ENCODE measurements around the gene YLPM1.
"Not testable (repeated sequence)": the region's sequence is repeated elsewhere in the genome, so short reads cannot be mapped to it uniquely, and the experiment has no call there.

Gene YLPM1, protein sequence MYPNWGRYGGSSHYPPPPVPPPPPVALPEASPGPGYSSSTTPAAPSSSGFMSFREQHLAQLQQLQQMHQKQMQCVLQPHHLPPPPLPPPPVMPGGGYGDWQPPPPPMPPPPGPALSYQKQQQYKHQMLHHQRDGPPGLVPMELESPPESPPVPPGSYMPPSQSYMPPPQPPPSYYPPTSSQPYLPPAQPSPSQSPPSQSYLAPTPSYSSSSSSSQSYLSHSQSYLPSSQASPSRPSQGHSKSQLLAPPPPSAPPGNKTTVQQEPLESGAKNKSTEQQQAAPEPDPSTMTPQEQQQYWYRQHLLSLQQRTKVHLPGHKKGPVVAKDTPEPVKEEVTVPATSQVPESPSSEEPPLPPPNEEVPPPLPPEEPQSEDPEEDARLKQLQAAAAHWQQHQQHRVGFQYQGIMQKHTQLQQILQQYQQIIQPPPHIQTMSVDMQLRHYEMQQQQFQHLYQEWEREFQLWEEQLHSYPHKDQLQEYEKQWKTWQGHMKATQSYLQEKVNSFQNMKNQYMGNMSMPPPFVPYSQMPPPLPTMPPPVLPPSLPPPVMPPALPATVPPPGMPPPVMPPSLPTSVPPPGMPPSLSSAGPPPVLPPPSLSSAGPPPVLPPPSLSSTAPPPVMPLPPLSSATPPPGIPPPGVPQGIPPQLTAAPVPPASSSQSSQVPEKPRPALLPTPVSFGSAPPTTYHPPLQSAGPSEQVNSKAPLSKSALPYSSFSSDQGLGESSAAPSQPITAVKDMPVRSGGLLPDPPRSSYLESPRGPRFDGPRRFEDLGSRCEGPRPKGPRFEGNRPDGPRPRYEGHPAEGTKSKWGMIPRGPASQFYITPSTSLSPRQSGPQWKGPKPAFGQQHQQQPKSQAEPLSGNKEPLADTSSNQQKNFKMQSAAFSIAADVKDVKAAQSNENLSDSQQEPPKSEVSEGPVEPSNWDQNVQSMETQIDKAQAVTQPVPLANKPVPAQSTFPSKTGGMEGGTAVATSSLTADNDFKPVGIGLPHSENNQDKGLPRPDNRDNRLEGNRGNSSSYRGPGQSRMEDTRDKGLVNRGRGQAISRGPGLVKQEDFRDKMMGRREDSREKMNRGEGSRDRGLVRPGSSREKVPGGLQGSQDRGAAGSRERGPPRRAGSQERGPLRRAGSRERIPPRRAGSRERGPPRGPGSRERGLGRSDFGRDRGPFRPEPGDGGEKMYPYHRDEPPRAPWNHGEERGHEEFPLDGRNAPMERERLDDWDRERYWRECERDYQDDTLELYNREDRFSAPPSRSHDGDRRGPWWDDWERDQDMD (N-terminal part only)

DNA sequence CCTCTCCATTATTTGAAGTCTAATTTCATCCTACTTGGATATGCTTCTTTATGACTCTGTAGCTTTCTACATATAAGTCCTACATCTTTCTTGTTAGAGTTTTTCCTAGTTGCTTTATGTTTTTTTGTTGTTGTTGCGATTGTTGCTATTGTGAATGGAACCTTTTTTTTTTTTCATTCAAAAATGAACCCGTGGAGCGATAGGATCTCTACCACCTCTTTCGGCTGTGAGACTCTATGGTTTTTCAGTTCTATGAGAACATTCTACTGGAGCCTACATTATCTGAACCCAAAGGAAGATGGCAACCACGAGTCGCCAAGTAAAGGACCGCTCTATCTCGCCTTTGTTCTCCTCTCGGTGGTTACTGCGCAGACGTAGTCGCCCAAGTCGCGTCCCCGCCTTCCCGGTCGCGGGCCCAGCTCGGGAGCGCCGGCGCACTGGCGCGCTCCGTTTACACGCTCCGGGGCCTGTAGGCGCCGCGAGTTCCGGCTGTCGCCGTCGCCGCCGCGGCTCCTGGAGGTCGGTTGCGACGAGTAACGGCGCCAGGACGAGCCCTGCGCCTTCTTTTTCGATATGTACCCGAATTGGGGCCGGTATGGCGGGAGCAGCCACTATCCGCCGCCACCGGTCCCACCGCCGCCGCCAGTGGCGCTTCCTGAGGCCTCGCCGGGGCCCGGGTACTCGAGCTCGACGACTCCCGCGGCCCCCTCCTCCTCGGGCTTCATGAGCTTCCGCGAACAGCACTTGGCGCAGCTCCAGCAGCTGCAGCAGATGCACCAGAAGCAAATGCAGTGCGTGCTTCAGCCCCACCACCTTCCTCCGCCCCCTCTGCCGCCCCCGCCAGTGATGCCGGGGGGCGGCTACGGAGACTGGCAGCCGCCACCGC lies at the start of gene YLPM1:
Gene YLPM1, plus strand, starts transcription at position 400 of the 886 bp plus-strand sequence. Its CDS starts 174 bp downstream, at position 574.
- peak; percentile 94 to 97 for DNase-seq

DNA sequence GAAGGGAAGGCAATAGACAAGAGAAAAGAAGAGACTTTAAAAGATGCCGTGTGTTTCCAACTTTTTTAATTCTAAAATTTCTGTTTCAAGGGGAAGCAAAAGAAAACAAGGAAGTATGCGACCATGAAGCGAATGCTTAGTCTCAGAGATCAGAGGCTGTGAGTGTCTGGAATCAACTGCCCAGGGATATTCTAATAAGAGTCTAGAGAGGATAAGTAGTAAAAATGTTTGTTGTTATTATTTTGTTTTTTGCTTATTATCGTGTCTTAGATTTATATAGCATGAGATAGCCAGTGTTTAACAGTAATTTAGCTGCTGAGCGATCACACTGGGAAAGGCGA lies 49.8 kb upstream of the YLPM1 start:
- DNase-seq = no peak

DNA sequence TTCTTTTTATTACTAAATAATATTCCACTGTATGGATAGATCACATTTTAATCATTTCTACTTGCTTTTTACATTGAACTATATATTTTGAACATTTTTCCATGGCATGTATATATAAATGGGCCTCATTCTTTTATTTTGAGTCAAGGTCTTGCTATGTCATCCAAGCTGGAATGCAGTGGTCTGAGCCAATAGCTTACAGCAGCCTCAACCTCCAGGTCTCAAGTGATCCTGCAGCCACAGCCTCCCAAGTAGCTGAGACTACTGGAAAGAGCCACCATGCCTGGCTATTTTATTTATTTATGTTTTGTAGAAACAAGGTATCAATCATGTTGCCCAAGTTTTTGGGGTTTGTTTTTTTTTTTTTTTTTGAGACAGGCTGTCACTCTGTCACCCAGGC lies 42.6 kb upstream of the YLPM1 start:
- no peak for DNase-seq

DNA sequence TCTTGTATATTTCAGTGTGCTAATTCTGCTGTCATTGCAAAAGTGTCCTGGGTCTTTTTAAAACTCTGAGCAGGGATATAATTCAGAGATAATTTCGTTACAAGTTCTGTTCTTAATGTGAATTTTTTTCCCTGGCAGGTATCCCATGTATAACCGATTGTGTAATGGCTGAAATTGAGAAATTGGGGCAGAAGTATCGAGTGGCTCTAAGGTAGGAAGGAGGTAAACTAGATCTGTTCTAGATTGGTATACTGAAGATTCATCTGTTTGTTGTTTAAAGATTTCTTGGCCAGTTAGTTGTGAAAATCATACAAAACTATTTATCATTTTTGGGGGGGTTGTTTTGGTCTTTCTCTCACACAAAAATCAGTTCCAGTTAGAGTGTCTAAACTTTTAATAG lies 40.0 kb upstream of the YLPM1 start:
- DNase-seq = no peak

DNA sequence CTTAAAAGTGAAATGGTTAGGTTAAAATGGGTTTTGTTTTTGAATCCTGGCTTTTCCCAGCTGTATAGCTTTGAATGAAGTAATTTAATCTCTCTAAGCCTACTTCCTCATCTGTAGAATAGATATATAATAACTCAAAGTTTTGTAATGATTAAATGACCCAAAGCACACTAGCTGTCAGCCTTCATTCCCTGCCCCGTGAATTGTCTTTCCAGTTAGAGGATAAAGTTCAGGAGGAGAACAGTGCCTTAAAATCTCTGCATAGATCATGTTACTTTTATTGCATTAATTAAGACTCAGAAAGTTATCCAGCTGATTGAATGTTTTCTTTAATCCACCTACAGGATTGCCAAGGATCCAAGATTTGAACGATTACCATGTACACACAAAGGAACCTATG lies 30.7 kb upstream of the YLPM1 start:
- DNase-seq = no peak

DNA sequence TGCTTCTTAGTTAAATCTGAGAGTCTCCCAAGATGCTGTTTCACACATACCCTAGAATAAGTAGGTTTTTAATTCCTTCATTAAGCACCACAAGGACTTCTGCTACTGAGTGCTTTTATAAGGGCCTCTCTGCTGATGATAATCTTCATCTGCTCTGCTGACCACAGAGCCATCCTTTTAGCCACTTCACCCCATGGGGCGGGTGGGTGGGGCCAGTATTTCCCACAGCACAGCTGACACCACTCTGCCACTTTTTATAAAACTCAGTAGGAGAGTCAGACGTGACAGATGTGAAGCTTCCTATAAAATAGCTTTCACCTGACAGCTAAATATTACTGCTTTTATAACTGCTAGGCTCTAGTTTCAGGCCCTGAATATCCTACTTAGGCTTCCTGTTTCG lies 29.9 kb upstream of the YLPM1 start:
- no peak for DNase-seq

DNA sequence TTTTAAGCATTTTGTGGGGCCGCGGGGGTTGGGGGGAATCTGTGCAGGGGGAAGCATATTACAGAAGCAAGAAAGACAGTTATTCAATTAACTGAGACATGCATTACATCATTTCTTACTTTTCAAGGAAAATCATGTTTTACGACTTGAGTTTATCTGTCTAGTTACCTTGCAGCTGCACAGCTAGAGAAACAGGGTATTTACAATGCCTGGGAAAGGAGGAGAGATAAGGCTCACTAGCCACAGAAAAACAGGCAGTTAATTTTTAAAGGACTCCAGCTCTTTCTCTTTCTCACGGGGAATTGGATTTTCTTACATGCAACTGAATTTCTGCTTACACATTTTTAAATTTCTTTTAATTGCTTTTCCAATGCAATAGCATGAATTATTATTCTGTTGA lies 28.0 kb upstream of the YLPM1 start:
- DNase-seq = no peak

DNA sequence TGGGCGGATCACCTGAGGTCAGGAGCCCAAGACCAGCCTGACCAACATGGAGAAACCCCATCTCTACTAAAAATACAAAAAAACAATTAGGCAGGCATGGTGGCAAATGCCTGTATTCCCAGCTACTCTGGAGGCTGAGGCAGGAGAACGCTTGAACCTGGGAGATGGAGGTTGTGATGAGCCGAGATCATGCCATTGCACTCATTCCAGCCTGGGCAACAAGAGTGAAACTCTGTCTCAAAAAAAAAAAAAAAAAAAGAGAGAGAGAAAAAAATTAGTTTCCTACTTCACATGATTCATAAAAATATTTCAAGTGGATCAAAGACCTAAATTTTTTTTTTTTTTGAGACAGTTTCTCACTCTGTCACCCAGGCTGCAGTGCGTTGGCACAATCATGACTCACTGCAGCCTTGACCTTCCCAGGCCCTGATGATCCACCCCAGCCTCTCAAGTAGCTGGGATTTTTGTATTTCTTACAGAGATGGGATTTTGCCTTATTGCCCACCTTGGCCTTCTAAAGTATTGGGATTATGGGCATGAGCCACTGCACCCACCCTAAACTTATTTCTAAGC lies 25.3 kb upstream of the YLPM1 start:
- DNase-seq = no peak

DNA sequence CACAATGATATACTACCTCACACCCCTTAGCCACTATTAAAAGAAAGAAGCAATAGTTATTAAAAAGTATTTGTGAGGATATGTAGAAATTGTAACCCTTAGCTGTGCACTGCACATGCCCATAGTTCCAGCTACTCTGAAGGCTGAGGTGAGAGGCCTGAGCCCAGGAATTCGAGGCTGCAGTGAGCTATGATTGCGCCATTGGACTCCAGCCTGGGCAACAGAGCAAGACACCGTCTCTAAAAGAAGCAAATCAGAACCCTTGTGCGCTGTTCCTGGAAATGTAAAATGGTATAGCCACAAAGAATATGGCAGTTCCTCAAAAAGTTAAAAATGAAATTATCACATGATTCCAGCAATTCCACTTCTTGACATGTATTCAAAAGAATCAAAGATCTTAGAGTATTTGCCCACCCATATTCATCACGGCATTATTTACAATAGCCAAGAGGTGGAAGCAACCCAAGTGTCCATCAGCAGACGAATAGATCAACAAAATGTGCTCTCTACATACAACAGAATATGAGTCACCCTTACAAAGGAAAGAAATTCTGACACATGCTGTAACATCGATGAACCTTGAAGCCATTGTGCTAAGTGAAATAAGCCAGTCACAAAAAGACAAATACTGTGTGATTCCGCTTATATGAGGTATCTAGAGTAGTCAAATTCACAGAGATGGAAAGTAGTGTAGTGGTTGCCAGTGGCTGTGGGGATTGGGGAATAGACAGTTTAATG lies 23.7 kb upstream of the YLPM1 start:
- no peak for DNase-seq

DNA sequence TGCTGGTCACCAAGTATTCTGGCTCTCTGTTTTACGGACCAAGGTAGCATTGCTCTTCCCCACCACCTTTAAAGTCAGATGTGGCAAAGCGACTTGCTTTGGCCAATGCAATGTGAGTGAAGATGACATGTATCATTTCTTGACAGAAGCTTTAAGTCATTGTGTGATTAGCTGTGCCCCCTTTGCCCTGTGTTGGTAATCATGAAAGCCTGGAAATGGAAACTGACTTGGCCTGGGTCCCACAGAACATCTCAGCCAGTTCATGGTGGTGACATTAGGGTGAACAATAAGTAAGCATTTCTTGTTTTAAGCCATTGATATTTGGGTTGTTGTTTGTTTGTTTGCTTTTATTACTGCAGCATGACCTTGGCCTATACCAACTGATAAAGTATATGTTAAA lies 15.9 kb upstream of the YLPM1 start:
- no peak for DNase-seq

DNA sequence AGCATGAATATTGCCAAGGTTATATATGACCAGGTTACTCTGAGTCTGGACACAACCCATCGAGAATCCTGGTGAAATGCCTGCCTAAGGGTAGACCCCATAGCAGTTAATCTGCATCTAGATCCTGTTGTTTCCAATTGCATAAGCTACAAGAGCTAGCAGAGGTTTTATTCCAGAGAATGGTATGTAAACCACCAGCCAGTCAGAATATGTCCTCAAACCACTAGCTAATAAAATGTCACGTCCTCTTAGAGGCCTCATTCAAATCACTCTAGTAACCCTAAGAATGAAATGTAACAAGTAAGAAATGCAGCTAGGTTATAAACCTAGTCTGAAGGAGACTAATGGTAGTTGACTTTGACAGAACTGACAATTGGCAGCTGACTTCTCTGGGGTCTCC lies 9.0 kb upstream of the YLPM1 start:
- no peak for DNase-seq

DNA sequence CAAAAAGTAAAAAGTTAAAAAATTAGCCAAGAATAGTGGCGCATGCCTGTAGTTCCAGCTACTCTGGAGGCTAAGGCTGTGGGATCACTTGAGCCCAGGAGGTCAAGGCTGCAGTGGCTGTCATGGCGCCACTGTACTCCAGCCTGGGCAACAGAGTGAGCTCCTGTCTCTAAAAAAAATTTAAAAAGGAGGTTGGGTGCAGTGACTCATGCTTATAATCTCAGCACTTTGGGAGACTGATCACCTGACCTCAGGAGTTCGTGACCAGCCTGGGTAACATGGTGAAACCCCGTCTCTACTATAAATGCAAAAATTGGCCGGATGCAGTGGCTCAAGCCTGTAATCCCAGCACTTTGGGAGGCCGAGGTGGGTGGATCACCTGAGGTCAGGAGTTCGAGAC lies 8.2 kb upstream of the YLPM1 start:
- no peak for DNase-seq

DNA sequence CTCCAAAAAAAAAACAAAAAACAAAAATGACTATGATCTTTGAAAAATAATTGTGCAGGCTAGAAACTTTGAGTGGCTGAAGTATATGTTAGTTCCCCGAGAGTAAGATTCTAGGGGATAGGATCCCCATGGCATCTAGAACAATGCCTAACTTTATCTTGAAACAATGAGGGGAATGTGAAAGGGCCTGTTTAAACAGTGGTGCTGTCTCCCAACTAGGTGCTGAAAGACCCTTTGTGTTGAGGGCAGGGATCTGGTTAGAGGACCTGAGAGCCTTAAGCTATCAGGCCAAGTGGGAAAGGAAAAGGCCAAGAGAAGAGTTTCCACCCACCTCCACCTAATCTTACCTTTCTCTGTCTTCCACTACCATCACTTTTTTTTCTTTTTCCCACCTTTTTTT lies 6.8 kb upstream of the YLPM1 start:
- no peak for DNase-seq

DNA sequence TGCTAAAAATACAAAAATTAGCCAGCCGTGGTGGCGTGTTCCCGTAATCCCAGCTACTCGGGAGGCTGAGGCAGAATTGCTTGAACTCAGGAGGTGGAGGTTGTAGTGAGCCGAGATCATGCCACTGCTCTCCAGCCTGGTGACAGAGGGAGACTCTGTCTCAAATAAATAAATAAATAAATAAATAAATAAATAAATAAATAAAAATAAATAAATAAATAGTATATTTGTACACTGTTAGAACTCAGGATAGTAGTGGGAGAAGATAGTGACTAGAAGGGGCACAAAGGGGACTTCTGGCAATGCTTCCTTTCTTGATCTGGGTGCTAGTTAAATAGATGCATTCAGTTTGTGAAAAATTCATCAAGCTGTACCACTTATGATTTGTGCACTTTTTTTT lies 4.6 kb upstream of the YLPM1 start:
- not testable (repeated sequence) for DNase-seq

DNA sequence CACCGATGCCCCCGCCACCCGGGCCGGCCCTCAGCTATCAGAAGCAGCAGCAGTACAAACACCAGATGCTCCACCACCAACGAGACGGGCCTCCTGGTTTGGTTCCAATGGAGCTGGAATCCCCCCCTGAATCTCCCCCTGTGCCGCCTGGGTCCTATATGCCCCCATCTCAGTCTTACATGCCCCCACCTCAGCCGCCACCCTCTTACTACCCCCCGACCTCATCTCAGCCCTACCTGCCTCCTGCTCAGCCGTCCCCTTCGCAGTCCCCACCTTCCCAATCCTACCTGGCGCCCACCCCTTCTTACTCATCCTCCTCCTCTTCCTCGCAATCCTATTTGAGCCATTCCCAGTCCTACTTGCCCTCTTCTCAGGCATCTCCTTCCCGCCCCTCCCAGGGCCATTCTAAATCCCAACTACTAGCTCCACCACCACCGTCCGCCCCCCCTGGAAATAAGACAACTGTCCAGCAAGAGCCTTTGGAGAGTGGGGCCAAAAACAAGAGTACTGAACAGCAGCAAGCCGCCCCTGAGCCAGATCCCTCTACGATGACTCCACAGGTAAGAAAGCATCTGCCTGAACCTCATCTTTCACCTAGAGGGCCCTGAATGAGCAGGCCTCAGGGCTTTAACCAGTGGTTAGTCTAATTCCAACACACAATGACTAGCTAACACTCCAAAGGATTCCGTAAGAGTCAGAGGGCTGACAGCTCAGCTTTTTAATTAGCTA lies 851 bp downstream of the YLPM1 start:
- peak in 1 of 2 donors; percentile 14 for DNase-seq

DNA sequence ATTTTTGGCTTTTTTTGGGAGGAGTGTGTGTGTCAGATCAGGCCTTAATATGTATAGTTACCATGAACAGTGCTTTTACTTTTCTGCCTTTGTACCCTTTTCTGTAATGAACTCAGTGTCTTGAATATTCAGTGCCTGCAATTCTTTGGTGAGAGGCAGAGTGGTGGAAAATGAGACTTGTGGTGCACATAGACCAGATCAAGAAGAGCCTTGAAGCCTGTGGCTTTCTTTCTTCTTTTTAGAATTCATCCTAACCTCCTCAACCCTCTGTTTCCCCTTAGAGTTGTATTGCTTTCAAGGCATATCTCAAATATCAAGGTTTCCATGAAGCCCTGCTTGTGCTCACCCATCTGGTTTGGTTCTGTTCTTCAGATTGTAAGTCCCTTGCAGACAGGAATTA lies 2.6 kb downstream of the YLPM1 start:
- DNase-seq = peak in 1 of 2 donors; percentile 25

DNA sequence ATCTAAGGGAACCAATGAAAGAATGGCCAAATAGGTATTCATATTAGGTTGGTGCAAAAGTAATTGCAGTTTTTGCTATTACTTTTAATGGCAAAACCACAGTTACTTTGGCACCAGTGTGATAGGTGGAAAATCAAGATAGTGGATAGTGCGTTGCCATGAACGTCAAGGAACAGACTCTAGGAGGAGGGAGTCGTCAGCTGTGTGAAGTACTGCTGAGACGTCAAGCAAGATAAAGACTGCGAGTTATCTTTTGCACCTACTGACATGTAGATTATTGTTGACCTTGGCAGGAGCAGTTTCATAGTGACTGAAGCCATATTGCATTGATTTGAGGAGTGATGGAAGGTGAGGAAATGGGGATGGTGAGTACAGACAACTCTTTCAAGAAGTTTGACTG lies 8.3 kb downstream of the YLPM1 start:
- no peak for DNase-seq

DNA sequence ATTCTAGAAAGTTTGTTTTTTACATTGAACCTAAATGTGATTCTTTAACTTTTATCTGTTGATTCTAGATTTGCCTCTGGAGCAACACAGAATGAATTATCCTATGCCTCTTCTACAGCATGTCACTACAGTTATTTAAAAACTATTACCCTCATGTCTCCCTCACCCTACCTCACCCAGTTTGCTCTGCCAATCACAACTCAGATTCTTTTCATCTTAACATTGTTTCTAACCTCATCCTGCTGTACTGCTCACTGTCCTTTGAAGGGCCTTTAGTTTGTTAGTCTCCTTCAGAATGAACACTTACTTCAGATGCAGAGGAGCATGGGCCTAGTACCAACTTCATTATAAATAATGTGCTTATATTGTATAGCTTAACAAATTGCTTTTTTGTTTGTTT lies 21.5 kb downstream of the YLPM1 start:
- DNase-seq = no peak

DNA sequence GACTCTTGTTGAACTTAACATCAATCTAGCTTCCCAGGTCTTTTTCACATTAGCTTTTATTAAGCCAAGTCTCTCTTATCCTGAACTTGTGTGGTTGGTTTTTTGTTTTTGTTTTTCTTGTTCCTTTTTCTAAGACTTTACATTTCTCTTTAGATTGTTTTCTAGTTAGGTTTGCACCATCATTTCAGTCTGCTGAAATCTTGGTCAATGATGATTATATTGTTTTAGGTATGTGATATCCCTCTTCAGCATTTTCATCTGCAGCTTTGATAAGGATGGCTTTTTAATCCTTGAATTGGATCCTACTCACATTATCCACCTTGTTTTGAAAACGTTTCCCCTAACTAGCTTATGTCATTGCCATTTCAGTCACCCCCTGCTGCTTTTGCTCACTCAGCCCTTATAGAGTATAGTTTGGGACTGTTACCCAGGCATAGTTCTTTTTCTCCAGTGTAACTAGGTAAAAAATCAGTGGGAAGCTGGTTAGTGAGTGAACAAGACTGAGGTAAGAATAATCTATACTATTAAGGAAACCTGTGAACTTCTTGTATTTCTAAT lies 22.0 kb downstream of the YLPM1 start:
- DNase-seq = no peak

DNA sequence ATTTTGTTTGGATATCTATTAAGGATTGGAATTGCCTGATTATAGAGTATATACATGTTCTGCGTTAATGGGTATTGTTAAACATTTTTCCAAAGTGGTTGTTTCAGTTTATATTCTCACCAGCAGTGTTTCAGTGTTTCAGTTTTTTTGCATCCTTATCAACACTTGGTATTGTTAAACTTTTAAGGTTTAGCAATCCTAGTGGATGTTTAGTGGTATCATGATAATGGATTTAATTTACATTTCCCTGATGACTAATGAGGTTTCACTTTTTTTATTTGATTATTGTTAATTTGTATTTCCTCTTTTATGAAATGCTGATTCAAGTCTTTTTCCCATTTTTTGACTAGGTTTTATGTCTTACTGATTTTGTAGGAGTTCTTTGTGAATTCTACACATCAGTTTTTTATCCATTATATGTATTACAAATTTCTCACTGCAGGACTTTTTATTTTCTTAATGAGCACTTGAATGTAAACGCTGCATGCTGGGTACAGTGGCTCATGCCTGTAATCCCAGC lies 23.7 kb downstream of the YLPM1 start:
- no peak for DNase-seq

Data from CD4-positive, alpha-beta T cell treated with Interferon alpha-2 for 1 hour (primary cell).